NCI-H748 (cell line): ENCODE results near the gene H1-8.

Experiments used
- DNase-seq: peaks from one replicate; lab custom pipeline; 2025; ENCODE audit not compliant: unreplicated experiment; lab: John Stamatoyannopoulos, UW

The H1-8 gene

DNA sequence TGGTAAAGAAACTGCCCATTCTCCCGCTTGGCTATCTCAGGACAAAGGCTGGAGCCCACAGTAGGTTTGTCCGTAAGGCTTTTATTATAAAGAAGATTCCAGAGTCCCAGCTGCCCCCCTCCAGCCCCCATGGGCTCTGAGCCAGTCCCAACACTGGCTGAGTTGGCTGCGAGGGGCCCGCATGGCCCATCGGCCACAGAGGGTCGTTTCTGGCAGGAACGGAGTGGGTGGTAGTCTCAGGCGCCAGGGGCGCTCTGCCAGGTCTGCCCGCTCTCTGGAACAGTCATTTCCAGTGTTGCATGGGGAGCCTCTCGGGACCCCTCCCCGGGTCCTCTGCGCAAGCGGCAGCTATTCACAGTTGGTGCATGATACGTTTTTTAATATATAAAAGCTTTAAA, 12.2 kb downstream of the H1-8 start:
- DNase-seq: no peak

DNA sequence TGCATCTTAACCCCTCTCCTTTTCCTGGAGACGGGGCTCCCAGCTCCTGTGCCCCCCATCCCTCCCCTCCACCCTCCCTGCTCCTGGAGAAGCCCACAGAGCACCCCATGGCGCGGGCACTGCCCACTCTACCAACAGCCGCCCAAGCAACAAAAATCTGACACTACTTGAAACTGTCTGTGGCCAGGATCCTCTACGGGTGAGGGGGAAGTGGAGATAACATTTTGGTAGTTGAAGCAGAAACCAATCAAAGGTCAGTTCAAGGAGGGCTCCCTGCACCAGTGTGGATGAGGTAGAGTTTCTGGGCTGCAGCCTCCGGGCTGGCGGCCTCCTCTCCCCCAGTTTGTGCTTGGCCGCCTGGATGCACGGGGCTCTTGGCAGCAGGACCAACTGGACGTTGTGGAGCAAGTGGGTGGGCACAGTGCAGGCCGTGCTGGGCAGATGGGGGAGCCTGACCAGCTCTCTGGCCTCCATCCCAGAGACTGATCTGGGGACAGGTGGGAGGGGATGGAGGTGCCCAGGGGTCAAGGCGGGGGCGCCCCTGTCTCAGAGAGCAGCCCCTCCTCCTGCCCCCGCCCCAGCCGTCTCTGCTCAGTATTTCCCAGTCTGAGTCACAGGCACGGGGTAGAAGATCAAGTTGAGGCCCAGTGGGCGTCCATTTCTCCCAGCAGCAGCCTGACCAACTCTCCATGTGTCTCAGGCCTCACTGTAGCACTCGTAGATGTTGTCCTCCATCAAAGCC, 12.8 kb downstream of the H1-8 start:
- DNase-seq: no peak

DNA sequence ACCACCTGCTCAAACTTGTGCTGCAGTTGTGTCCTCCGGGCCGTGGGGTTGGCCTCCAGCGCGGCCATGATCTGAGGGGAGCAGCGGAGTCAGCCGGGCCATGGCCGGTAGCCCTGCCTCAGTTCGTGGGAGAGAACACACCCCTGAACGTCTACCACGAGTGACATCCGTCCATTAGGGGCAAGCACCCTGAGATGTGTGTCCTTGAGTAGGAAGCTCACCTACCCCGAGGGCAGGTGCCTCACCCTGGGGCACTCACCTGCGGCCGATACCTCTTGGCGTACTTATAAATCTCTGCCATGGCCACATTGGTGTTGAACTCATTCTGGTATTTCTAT, 13.4 kb downstream of the H1-8 start:
- DNase-seq: no peak

DNA sequence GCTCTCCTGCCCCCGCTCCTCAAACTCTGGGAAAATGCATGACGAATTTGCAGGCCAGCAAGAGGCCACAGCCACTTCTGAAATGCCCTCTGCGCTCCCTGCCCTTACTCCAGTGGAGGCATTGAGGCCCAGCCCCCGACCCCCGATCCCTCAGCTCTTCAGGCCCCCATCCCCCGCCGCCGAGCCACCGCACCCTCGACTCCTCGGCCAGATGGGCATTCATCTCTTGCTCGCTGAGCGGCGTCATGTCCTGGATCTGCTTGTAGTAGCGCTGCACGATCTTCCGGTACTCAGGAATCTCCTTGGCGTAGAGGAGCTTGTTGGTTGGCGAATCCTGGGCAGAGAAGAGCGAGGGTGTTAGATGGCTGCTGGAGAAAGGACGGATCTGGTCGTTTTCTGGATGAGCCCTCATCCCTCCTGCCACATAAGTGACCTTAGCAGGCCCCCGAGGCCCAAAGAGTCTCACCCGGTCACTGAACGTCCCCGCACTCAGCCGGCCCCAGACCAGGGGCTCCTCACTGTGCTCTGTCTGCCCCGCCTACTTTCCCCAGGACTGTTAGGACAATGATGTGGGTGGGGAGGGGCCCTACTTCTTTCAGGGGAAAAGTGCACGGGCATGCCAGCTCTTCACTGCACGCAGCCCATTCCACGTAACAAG, 14.0 kb downstream of the H1-8 start:
- DNase-seq: no peak

DNA sequence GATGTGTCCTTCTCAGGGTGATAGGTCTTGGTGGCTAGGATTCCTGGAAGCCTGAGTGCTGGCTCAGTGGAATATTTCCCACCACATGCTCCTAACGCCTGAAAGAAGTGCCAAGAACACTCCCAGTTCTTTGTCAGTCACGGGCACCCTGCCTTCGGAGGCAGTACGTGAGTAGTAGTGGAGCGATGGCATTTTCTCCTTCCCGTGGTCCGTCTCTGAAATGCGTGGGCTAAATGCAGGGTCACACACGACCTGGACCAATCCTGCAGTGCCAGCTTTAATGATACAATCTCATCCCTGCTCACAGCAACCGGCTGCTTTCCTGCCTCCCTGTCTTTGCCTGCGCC, 14.5 kb downstream of the H1-8 start:
- no peak for DNase-seq

DNA sequence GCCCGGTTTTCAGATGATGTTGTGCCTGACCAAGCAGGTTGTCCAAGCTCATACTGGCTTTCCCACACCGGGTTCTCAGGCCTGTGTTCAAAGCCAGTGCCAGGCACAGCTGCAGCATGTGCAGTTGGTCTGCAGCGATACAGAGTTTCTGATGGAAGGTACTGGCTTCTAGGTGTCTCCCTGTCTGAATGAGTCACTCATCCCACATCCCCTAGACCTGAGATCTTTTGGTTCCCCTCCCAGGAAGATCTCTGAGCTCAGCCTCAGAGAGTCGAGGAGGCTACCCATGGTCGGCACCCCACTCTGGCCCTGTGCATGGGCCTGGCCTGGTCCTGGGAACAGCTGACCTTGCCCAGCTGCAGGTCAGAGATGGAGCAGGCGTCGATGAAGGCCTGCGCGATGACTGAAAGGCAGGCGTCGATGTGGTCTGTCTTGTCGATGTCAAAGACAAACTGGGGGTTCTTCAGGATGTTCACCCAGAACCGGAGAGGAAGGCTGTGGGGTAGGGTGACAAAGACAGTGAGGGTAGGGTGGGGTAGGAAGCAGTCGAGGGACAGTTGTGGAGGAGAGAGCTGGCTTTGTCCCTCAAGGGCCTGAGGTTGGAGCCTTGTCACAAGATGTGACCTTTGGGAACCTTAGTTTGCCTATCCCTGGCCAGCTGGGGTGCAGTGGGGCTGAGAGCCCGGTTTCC, 15.3 kb downstream of the H1-8 start:
- DNase-seq: no peak

DNA sequence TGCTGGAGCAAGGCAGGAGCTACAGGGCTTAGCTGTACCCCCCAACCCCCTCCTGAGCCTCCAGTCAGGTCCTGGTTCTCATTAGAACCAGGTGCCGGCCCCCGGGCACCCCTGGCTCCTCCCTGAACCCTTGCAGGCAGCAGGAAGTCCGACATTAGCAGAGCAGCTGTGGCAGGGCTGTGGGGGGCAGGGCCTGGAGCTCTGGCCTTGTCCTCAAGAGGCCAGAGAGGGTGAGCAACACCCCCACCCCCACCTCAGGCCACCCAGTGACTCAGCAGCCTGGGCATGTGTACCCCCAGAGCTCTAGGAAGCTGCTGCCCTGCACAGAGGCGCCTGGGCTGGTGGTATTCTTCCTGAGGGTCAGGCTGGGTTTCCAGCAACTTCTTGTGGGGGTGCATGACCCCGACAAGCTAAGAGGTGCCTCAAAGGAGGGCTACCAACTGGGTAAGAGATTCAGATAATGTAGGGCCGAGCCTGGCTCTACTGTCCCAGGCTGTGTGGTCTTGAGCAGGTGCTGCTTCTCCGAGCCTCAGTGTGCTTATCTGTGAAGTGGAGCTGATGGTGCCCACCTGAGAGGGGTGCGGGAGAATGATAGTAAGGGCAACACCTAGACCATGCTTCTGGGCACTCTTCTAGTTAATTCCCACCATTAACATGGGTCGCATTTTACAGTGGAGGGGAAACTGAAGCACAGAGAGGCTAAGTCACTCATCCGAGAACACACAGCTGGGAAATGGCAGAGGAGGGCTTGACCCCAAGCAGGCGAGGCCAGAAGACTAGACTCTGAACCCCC, 16.0 kb downstream of the H1-8 start:
- no peak for DNase-seq

DNA sequence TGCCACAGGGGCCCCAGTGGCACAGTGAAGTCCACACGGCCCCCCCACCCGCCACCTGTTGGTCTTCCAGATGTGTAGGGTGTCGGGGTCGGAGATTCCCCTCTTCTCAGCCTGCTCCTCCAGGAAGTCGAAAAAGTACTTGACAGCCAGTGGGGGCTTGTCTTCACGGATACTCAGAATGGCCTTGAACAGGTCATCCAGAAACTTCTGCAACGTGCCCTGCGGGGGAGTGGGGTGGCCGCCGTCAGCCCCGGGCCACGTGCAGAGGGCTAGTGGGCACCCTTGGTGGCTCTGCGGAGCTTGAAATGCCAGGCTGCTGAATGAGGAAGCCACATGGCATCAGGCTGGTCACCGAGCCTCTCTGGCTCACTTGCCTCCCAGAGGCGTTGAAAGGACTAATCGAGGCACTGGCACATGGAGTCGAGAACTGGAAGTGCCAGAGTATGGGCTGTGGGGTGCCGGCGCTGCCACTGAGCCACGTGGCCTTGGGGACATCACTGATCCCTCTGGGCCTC, 16.6 kb downstream of the H1-8 start:
- DNase-seq: no peak

DNA sequence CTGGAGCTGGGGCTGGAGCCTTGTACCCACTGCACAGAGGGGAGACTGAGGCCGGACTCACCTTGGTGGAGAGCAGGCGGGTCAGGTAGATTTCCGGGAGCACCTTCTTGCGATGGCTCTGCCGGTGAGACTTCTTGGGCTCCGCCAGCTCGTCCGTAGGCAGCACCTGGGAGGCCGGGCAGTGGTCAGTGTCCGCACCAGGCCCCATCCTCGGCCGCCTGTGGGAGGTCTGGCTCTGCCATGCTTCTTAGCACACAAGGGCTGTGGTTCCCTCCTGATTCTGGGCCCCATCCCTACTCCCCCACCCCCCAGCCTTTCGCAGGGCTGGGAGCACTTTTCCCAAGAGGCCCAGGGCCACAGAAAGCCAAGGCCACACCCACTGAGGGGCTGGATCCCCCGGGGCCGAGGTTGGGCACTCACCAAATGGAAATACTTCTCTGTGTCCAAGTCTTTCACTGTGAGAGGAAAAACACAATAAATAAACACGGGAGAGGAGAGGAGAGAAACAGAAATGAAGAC, 17.4 kb downstream of the H1-8 start:
- no peak for DNase-seq

DNA sequence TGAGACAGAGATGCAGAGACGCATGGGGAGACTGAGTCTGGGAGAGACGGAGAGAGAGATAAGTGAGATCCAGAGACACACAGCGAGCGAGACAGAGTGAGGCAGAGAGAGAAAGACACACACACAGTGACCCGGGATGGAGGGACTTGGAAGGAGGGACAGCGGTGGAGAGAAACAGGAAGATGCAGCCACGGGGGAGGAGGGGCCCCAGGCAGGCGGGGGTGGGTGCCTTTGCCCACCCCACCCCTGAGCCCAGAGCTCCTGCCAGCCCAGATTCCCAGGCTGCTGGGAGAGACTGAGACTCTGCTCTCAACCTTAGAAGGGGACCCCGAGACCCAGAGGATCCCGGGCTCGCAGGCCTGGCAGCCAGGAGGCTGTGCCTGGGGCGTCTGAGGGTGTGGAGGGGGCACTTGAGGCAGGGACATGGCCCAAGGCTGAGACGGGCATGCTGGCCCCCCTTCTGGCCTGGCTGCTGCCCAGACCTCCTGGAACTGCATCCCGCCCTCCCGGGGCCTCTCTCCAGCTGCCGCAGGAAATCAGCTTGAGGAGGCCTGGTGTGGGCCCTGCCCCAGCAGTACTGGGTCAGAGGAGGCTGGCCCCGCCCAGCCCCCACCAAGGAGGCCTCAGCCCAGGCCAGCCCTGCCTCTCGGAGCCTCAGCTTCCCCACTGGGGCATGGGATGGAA, 18.1 kb downstream of the H1-8 start:
- DNase-seq: no peak

DNA sequence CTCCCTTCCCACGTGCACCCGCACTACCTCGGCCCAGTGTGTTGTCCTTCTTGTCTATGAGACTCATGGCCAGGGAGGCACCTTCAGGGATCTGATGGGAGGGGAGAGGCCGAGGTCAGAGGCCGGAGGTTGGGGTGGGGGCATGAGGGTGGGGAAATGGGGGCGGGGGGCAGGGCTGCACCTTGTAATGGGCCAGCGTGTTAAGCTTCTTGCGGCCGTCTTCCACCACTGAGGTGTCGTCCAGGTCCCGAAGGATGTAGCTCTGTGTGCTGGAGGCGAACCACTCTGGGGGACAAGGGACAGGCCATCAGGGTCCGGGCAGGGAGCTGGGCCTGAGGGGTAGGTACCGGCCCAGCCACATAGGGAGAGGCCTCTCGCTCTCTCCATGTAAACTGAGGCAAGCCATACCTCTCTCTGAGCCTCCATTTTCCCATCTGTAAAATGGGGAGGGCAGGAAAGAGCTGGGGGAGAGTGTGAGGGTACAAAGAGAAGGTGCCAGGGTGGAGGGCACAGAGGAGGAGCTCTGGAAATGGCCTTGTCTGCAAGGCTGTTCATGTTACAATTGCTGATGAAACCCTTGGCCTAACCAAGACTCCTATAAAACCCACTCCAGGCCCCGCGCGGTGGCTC, 18.8 kb downstream of the H1-8 start:
- DNase-seq: no peak

DNA sequence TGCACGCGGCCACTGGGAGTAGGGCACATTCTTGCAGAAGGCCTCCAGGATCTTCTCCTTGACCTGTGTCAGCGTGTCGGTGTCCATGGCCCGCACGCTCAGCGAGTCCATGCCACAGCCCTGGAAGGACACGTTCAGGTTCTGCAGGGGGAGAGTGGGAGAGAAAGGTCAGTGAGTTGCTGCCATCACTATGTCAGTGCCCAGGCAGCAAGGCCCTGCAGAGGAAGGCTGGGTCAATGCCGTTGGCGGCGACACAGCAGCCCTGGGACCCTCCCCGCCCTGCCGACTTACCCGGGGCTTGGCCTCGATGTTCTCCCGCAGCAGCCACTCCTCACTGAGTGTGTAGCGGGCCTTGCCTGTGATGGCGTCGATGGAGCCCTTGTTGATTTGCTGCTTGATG, 19.8 kb downstream of the H1-8 start:
- DNase-seq: no peak

DNA sequence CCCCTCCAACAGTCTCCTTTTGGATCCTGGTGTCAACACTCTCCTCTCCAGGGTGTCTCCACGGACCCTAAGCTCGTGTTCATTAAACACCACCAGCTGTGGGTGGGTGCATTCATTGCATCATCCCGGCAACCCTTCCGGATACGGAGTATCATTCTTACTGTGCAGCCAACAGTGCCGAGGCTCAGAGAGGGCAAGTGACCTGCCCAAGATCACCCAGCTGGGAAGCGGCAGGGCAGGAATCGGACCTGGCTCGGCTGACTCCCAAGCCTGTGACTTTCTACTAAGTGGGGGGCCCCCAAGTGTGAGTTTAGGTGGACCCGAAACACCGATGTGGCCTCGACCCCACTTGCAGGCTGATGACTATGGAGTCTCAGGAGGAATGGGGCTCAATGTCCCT, 20.4 kb downstream of the H1-8 start:
- no peak for DNase-seq

DNA sequence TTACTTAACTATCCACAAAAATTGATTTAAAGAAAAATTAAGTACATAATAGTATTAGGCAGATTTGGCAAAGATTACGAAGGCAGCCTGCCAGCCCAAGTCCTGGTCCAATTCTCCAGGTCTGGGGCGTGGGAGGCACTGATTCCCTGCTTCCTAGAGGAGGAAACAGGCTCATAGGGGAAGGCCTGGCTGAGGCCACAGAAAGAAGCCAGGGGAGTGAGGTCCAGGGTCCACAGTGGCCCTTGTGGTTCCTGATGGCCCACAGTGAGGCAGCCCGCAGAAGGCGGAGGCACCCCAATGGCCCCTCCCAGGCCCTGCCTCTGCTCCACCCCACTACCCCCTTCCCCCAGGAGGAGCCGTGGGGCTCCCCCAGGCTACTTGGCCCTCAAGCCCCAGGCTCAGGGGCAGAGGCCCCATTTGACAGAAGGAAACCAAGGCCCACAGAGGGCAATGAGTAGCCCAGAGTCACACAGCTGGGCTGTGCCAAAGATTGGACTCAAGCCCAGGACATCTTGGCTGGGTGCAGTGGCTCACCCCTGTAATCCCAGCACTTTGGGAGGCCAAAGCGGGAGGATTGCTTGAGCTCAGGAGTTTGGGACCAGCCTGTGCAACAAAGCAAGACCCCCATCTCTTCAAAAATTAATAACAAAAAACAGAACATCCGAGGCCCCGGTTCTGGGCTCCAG, 21.0 kb downstream of the H1-8 start:
- DNase-seq: no peak

DNA sequence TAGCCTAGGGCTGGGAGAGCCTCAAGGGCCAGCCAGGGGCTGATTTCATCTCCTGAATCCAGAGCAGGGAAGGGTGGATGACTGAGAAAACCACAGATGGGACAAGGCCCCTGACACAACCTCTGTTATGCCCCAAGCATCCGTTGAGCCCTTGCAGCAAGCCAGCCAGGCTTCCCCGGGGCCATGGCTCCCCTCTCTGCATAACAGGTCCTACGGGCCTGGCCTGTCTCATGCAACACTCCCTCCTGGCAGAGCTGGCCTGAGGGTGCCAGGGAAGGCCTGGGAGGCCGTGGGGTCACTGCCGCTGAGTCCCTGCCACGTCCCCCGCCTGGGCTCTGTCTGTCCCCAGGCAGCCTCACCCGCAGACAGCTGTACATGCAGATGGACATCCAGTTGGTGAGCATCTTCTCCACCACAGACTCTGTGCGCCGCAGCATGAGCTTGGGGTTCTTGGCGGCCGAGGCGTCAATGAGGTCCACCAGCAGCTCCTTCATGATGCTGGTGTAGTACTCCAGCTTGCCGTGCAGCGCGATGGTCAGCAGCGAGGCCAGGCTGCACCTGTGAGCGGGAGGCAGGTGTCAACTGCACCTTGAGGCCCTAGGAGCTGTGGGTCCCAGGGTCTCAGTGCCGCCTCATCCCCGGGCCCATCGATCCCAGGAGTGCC, 22.1 kb downstream of the H1-8 start:
- no peak for DNase-seq

DNA sequence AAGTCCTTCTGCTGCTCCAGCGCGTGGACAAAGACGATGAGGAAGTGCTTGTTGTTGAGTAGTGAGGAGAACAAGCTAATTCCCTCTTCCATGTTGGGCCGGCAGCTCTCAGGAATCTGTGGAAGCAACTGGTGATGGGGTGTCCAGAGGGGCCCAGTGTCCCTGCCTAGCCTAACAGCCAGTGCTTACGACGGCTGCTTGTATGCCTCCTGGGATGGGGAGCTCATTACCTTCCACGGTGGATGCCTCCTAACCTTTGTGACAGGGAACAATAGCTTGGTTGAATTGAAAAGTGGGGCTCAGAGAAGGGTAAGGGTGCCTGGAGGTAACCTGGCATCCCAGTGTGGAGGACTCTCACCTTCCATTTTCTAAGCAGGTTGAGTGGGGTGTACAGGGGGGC, 22.9 kb downstream of the H1-8 start:
- no peak for DNase-seq

DNA sequence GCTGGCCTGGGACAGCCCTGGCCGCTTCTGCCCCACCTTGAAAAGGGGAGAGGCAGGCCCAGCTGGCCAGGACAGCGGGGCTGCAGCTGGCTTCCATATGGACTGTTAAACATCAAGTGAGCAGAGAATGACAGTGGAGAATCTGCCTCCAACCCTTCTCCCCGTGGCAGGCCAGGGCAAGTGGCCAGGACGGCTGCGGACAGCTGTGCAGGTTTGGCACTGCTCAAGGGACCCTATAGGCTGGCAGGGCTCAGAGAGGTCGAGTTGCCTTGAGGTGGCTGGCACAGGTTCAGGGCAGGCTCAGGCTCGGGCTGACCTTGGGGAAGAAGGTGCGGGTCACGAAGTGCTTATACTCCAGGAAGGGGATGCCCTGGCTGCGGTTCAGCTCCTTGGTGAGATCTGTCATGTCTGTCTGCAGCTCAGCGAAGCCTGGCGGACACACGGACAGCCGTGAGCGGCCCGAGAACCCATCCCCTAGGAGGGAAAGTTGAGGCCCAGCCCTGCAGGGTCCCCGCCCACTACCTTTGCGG, 24.3 kb downstream of the H1-8 start:
- no peak for DNase-seq

DNA sequence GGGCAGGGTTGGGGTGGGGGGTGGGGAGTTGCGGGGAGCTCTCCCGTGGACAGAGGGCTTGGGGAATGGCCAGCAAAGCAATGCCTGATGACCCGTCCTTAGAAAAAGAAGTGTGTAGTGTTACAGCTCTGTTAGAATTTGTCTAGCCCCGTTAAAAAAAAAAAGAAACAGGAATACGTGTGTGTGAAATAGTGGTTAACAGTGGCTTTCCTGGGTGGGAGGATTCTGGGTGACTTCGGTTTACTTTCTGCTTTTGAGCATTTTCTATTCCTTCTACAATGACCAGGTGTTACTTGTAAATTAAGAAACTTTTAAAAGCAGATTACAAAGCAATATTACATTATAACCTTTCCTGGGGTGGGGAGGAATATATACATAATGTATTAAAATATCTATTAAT, 25.0 kb downstream of the H1-8 start:
- DNase-seq: no peak

DNA sequence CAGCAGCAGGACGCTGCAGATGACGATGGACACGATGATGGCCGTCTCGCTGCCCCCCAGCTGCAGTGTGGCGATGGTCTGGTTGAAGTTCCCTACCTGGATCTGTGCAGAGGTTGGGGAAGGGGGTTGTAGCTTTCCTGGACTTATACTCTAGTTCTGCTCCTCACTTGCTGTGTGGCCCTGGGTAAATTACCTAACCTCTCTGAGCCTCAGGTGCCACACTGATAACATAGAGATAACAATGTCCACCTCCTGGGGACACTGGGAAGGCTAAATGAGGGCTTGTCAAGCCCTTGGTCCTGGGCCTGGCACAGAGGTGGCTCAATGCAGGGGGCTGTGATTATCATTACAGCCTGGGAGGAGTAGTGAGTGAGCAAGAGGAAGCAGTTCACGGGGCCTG, 26.9 kb downstream of the H1-8 start:
- DNase-seq: no peak
